ENCODE results near the gene DNAI1. TPM values are rescaled to one million over a fixed set of nuclear protein-coding genes. Genes with fewer than 3 reads are reported as not detected.

DNAI1 gene
- 0.16 and 0.27 TPM in 2 replicates for polyA plus RNA-seq (2011; rRNA removed)
- polyA plus RNA-seq (2012; cell fraction: cytosol; rRNA removed), result 0.07 and 0.08 TPM in 2 replicates
- polyA plus RNA-seq (2012; cell fraction: nucleus; rRNA removed), result 0.33 and 0.47 TPM in 2 replicates
- polyA plus RNA-seq (2017; fragmentation: RNase III; extraction: RNeasy Plus Mini Kit Qiagen cat#74134 plus additional on column Dnase treatment), result 0.34 to 0.50 TPM (median 0.40 TPM) in 3 replicates
- polyA minus RNA-seq (2011; rRNA and poly(A)+ RNA removed), result 0.62 and 0.63 TPM in 2 replicates

DNA sequence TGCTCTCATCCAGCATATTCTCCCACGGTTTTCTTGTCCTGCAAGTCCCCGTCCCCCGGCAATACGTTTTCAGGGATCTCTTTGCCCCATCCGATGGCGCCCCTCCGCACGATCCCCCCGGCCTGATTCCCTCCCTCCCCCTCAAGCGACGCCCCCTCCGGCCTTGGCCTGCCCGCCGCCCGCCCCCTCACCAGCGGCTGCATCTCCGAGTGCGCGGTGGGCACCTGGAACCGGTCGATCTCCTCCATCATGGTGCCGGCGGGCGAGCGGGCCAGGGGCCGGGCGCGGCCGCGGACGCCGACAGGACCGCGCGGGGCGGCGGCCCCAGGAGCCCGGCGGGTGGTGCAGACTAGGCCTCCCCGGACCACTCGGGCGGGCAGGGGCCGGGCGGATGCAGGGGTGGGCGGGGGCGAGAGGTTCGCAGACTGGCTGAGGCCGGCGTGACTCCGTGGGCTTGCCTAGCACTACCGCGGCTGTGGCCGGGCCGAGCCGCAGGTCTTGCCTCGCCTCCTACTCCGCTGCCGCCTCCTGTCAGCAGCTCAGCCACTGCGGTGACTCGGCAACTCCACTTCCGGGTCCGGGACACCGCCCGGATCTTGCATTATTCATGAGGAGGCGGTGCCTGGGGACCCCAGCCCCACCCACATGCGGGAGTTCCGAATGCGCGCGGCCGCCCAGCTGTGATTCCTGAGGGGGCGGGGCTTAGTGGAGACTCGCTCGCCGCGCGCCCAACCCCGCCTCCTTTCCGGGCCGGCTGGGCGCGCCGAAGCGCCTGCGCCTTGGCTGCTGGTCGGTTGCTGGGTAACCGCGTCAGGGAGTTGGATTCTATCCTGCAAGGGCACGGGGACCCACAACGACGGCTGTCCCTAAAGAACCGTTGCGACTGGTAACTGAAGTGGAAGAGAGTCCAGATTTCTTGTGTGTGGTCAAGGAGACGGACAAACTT is at the start of gene DNAI1, which contains the start of gene FAM219A:
Gene DNAI1, plus strand, starts transcription at position 793 of the 946 bp plus-strand sequence. CDS start 201 bp downstream, outside the sequence.
Gene FAM219A, minus strand, starts transcription at position 558 of the 946 bp plus-strand sequence. Its CDS starts 307 bp downstream, at position 251.
- peak; percentile 65 for FAIRE-seq
- 2% methylated on average over 49 of the region's 94 CpGs for WGBS (ENCODE audit: missing lambda C conversion rate)
- DNase-seq (ENCODE audit: low read depth in 1 of 2, low spot score in 1 of 2), result peak; percentile 94 to 98
- ChIA-PET CTCF (interaction anchor here (0.6 to 9.5 kb wide), 9 partner anchors 13 to 133 kb away, joined by 3 to 70 read pairs (median 3); no protein-coding TSS in a partner anchor), POLR2A (interaction anchor here (0.7 to 1.0 kb wide), 2 partner anchors 14 to 55 kb away, joined by 3 read pairs; no protein-coding TSS in a partner anchor)
- ATAC-seq, result peak; percentile 92 to 95
- peak within 1 kb of the TSS; percentile 87 for H3K4me3 ChIP-seq
- TF ChIP-seq POLR2A (IDR thresholded peaks at IDR 0.05; ENCODE audit: low read length), result peak; percentile 78
- TF ChIP-seq KDM1A (IDR thresholded peaks at IDR 0.05; ENCODE audit: low read depth), result no peak
- TF ChIP-seq JUN (IDR thresholded peaks at IDR 0.05), result peak in 1 of 2 experiments; percentile 57; a peak in 2 of 5 replicates
- TF ChIP-seq PBX3 (IDR thresholded peaks at IDR 0.05), result peak; percentile 51; the same call in 1 of the 2 replicates
- TF ChIP-seq MYC (IDR thresholded peaks at IDR 0.05; ENCODE audit: borderline replicate concordance, low read length), result 0 out of 2 replicates have a peak, but pooled peaks have one; percentile 24
- TF ChIP-seq E2F6 (IDR thresholded peaks at IDR 0.05; ENCODE audit: borderline replicate concordance, low read depth), result no peak
- TF ChIP-seq, protein P1, sequence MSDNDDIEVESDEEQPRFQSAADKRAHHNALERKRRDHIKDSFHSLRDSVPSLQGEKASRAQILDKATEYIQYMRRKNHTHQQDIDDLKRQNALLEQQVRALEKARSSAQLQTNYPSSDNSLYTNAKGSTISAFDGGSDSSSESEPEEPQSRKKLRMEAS (IDR thresholded peaks at IDR 0.05), result peak; percentile 50
- peak; percentile 62 for TF ChIP-seq NFE2L2 (conservative IDR thresholded peaks at IDR 0.05; ENCODE audit: low read length)
- peak; percentile 84 for TF ChIP-seq MAFK (IDR thresholded peaks at IDR 0.05; ENCODE audit: partially characterized antibody)
- peak; percentile 33; the same call in 1 of the 2 replicates for TF ChIP-seq PHF8 (IDR thresholded peaks at IDR 0.05; ENCODE audit: borderline replicate concordance, low read depth)
- H3K27ac ChIP-seq, result peak within 1 kb of the TSS; percentile 84 to 94
- no peaks in the 10 kb centered on the region for H3K9me3 ChIP-seq
- peaks cover 17% of the 10 kb centered on the region; the same call in 2 of the 3 replicates for H3K4me1 ChIP-seq
- H3K4me2 ChIP-seq, result peak within 1 kb of the TSS; percentile 94

- Histone ChIP-seq H3K4me2 (no peak overlapping the region), H3K27ac (no peak overlapping the region), H3K4me3 (no peak overlapping the region), H3K4me1 (no peaks in the 10 kb centered on the region), H3K9me3 (no peaks in the 10 kb centered on the region)
- ChIA-PET POLR2A (no interaction called here), CTCF (interaction anchor here (0.8 to 2.8 kb wide), 12 partner anchors 8 to 225 kb away, joined by 3 to 14 read pairs (median 4); a partner anchor contains a TSS)
- WGBS (ENCODE audit: missing lambda C conversion rate), result 89% methylated on average over 2 of the region's 2 CpGs
- ATAC-seq (no peak), DNase-seq (ENCODE audit: low read depth in 1 of 2, low spot score in 1 of 2) (no peak), FAIRE-seq (no peak)
- no peak for TF ChIP-seq HOXA7 (CRISPR knock-in tag; IDR thresholded peaks at IDR 0.05)
Observed at GRCh38 chr9:34409154-34409553, 49.5 kb upstream of the DNAI1 start.

GRCh38 chr9:34412336-34412735 is 46.3 kb upstream of the DNAI1 start:
- H3K4me1 ChIP-seq, result no peaks in the 10 kb centered on the region
- no peak overlapping the region for H3K27ac ChIP-seq
- WGBS (ENCODE audit: missing lambda C conversion rate), result 92% methylated on average over 1 of the region's 1 CpG
- no peaks in the 10 kb centered on the region for H3K9me3 ChIP-seq
- POLR2A ChIA-PET, result no interaction called here
- no peak for ATAC-seq
- FAIRE-seq, result no peak
- DNase-seq (ENCODE audit: low read depth in 1 of 2, low spot score in 1 of 2), result no peak
- CTCF ChIA-PET, result interaction anchor here (0.9 to 7.0 kb wide), 5 partner anchors 9 to 179 kb away, joined by 4 to 63 read pairs (median 6); no protein-coding TSS in a partner anchor
- no peak overlapping the region for H3K4me2 ChIP-seq
- H3K4me3 ChIP-seq, result no peak overlapping the region
- TF ChIP-seq ESRRA (IDR thresholded peaks at IDR 0.05; ENCODE audit: borderline replicate concordance, low read length) (no peak), EP300 (IDR thresholded peaks at IDR 0.05) (no peak), HEYL (CRISPR knock-in tag; IDR thresholded peaks at IDR 0.05) (no peak), FOSL2 (IDR thresholded peaks at IDR 0.05) (no peak), FOSL2 (CRISPR knock-in tag; IDR thresholded peaks at IDR 0.05) (no peak), PHF8 (IDR thresholded peaks at IDR 0.05; ENCODE audit: borderline replicate concordance, low read depth) (no peak), RCOR1 (IDR thresholded peaks at IDR 0.05; ENCODE audit: low read depth, low read length) (no peak)
- TF ChIP-seq, protein P2, sequence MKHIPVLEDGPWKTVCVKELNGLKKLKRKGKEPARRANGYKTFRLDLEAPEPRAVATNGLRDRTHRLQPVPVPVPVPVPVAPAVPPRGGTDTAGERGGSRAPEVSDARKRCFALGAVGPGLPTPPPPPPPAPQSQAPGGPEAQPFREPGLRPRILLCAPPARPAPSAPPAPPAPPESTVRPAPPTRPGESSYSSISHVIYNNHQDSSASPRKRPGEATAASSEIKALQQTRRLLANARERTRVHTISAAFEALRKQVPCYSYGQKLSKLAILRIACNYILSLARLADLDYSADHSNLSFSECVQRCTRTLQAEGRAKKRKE (CRISPR knock-in tag; IDR thresholded peaks at IDR 0.05; ENCODE audit: low read depth), result no peak
- TF ChIP-seq, protein P3, sequence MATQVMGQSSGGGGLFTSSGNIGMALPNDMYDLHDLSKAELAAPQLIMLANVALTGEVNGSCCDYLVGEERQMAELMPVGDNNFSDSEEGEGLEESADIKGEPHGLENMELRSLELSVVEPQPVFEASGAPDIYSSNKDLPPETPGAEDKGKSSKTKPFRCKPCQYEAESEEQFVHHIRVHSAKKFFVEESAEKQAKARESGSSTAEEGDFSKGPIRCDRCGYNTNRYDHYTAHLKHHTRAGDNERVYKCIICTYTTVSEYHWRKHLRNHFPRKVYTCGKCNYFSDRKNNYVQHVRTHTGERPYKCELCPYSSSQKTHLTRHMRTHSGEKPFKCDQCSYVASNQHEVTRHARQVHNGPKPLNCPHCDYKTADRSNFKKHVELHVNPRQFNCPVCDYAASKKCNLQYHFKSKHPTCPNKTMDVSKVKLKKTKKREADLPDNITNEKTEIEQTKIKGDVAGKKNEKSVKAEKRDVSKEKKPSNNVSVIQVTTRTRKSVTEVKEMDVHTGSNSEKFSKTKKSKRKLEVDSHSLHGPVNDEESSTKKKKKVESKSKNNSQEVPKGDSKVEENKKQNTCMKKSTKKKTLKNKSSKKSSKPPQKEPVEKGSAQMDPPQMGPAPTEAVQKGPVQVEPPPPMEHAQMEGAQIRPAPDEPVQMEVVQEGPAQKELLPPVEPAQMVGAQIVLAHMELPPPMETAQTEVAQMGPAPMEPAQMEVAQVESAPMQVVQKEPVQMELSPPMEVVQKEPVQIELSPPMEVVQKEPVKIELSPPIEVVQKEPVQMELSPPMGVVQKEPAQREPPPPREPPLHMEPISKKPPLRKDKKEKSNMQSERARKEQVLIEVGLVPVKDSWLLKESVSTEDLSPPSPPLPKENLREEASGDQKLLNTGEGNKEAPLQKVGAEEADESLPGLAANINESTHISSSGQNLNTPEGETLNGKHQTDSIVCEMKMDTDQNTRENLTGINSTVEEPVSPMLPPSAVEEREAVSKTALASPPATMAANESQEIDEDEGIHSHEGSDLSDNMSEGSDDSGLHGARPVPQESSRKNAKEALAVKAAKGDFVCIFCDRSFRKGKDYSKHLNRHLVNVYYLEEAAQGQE (IDR thresholded peaks at IDR 0.05), result no peak
- TF ChIP-seq, protein P4, sequence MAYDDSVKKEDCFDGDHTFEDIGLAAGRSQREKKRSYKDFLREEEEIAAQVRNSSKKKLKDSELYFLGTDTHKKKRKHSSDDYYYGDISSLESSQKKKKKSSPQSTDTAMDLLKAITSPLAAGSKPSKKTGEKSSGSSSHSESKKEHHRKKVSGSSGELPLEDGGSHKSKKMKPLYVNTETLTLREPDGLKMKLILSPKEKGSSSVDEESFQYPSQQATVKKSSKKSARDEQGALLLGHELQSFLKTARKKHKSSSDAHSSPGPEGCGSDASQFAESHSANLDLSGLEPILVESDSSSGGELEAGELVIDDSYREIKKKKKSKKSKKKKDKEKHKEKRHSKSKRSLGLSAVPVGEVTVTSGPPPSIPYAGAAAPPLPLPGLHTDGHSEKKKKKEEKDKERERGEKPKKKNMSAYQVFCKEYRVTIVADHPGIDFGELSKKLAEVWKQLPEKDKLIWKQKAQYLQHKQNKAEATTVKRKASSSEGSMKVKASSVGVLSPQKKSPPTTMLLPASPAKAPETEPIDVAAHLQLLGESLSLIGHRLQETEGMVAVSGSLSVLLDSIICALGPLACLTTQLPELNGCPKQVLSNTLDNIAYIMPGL (CRISPR knock-in tag; IDR thresholded peaks at IDR 0.05; ENCODE audit: borderline replicate concordance), result no peak
